Transverse colon (tissue), 4 donors: ENCODE data around the gene TRIM43.
"Not testable (repeated sequence)": the region's sequence is repeated elsewhere in the genome, so short reads cannot be mapped to it uniquely, and the experiment has no call there.

Source experiments
- EP300 ChIP-seq: sonication (generic); formaldehyde crosslinking; IDR thresholded peaks from one replicate; pipeline ENCODE4 v1.6.1; 2017; ENCODE audit warnings: antibody characterized with exemption, low read depth
- POLR2AphosphoS5 ChIP-seq, 3 donors: sonication (generic); formaldehyde crosslinking; IDR thresholded peaks; one replicate each; pipeline ENCODE4 v1.6.1; 2016; ENCODE audit warnings: antibody characterized with exemption in 3 of 3
- TF ChIP-seq, protein P1 (sequence below), 5 experiments: fragments of 200-600 bp in 3 of 5; fragments of 450-650 bp in 2 of 5; sonication (generic) in 3 of 5; IDR thresholded peaks; 1 replicate in 2 of 5; 2 replicates in 3 of 5; pipeline ENCODE4 v1.5.1; 2016 to 2017; ENCODE audit warnings: antibody characterized with exemption in 5 of 5, inconsistent platforms in 3 of 5, mild to moderate bottlenecking in 2 of 5, moderate library complexity in 1 of 5

DNA sequence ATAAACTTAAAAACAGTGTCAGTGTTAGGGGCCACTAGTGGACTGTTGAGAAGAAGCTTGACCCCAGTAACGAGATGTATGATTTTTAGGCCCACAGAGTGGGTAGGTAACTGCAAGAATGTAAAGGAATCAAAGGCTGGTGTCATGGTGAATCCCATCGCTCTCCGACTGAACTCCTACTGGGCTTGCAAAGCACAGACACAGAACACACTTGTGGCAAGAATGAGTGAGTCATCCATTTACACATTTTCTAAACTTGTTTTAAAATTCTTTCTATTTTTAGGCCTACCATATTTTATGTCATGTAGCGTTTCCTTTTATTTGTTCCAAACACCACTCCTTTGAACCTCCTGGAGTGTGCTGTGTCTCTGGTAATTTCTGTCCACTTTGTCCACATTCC, 51.1 kb downstream of the TRIM43 start:
- TF ChIP-seq, protein P1, sequence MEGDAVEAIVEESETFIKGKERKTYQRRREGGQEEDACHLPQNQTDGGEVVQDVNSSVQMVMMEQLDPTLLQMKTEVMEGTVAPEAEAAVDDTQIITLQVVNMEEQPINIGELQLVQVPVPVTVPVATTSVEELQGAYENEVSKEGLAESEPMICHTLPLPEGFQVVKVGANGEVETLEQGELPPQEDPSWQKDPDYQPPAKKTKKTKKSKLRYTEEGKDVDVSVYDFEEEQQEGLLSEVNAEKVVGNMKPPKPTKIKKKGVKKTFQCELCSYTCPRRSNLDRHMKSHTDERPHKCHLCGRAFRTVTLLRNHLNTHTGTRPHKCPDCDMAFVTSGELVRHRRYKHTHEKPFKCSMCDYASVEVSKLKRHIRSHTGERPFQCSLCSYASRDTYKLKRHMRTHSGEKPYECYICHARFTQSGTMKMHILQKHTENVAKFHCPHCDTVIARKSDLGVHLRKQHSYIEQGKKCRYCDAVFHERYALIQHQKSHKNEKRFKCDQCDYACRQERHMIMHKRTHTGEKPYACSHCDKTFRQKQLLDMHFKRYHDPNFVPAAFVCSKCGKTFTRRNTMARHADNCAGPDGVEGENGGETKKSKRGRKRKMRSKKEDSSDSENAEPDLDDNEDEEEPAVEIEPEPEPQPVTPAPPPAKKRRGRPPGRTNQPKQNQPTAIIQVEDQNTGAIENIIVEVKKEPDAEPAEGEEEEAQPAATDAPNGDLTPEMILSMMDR (IDR thresholded peaks at IDR 0.05), result not testable (repeated sequence)
- TF ChIP-seq EP300; POLR2AphosphoS5 (IDR thresholded peaks at IDR 0.05): not testable (repeated sequence)
